HUES64 (cell line): ENCODE data around the gene REG4.
"Not testable (repeated sequence)": the region's sequence is repeated elsewhere in the genome, so short reads cannot be mapped to it uniquely, and the experiment has no call there.

Experiments used
- H3K27ac ChIP-seq: 2 replicates; pipeline ENCODE4 v1.7.0; 2013; ENCODE audit warnings: low read depth, low read length, inconsistent platforms
- H3K27me3 ChIP-seq: 2 replicates; pipeline ENCODE4 v1.6.1; 2013; ENCODE audit warnings: mild to moderate bottlenecking, low read length; ENCODE audit not compliant: insufficient read depth
- H3K36me3 ChIP-seq: 2 replicates; pipeline ENCODE4 v1.6.1; 2013; ENCODE audit warnings: mild to moderate bottlenecking, low read length; ENCODE audit not compliant: insufficient read depth
- H3K4me1 ChIP-seq: 2 replicates; pipeline ENCODE4 v1.6.1; 2013; ENCODE audit warnings: mild to moderate bottlenecking, low read length, moderate library complexity; ENCODE audit not compliant: insufficient read depth
- H3K4me3 ChIP-seq: 2 replicates; pipeline ENCODE4 v1.5.1; 2013; ENCODE audit warnings: mild to moderate bottlenecking, low read length, moderate library complexity
- H3K9ac ChIP-seq: 2 replicates; pipeline ENCODE4 v1.6.1; 2013; ENCODE audit warnings: mild to moderate bottlenecking, low read depth, low read length
- H3K9me3 ChIP-seq: 2 replicates; pipeline ENCODE4 v1.6.1; 2013; ENCODE audit warnings: low read depth, low read length; ENCODE audit not compliant: insufficient read depth
- WGBS: fragments of 150-250, 120-280 bp; methylation state at CpG from one replicate; pipeline ENCODE4 v1.1.7; 2013; ENCODE audit warnings: missing lambda C conversion rate; 5-methylcytosine and 5-hydroxymethylcytosine counted together

Gene REG4

DNA sequence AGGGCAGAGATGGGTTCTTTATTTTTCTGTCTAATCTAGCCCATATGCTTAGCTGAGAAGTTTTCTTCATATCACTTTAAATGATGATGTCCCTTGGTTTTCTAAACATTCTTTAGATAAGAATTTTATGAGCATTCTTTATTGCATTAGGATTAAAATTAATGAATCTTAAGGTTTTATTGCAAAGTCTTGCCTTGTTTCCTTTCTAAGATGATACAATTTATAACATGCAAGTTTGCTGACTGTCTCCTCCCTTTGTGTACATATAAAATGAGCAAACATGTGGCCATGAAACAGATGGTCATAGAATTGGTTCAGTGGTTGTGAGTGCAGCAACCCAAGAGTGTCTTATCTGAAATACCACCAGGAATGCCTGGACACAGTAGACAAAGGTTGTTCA, 17.7 kb upstream of the REG4 start:
- H3K4me3 ChIP-seq, H3K9me3 ChIP-seq, H3K9ac ChIP-seq, H3K27me3 ChIP-seq, H3K36me3 ChIP-seq, H3K27ac ChIP-seq, H3K4me1 ChIP-seq: not testable (repeated sequence)

DNA sequence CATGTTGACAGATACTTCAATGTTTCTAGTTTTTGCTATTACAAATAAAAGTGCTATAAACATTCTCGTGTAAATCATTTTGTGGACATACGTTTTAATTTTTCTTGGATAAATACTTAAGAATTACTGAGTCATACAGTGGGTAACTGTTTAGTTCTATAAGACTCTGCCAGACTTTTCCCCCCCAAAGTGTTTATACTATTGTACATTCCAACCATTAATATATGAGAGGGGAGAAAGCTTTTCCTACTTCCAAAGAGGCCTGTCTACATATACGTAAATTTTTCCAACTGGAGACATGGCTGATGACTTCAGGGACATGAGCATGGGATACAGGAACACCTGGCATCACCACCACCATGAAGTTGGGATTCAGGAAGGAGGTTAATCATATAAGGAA, 17.0 kb upstream of the REG4 start:
- H3K27me3 ChIP-seq, result no peaks in the 10 kb centered on the region
- no peaks in the 10 kb centered on the region for H3K9me3 ChIP-seq
- H3K9ac ChIP-seq, result no peak overlapping the region
- no peak overlapping the region for H3K4me3 ChIP-seq
- no peaks in the 10 kb centered on the region for H3K4me1 ChIP-seq
- no peak overlapping the region for H3K27ac ChIP-seq
- no peaks in the 10 kb centered on the region for H3K36me3 ChIP-seq
- WGBS, result 86% methylated on average over 3 of the region's 3 CpGs

GRCh38 chr1:119827010-119827409, 15.8 kb upstream of the REG4 start:
- Histone ChIP-seq H3K4me1 (no peaks in the 10 kb centered on the region), H3K9me3 (no peaks in the 10 kb centered on the region), H3K27me3 (no peaks in the 10 kb centered on the region), H3K4me3 (no peak overlapping the region), H3K27ac (no peak overlapping the region), H3K36me3 (no peaks in the 10 kb centered on the region), H3K9ac (no peak overlapping the region)
- WGBS, result 91% methylated on average over 1 of the region's 1 CpG

DNA sequence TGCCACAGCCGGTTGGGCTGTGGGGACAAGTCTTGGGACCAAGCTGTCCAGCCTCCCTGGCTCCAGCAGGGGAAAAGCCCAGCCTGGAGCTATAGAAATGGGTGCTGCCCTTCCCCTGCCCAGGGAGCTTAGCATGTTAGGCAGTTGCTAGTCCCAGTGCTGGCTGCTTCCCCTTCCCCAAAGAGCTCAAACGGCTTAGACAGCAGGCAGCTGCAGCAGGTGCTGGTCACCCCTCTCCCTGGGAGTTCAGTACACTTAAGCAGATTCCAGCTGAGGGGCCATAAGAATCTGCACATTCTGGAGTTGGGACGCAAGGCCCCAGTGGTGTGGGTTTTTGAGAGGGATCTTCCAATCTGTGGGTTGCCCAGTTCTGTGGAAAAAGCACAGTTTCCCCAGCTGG, 11.1 kb upstream of the REG4 start:
- H3K9me3 ChIP-seq, result no peaks in the 10 kb centered on the region
- WGBS, result 84% methylated on average over 3 of the region's 3 CpGs
- no peaks in the 10 kb centered on the region for H3K4me1 ChIP-seq
- no peak overlapping the region for H3K4me3 ChIP-seq
- no peak overlapping the region for H3K9ac ChIP-seq
- no peaks in the 10 kb centered on the region for H3K27me3 ChIP-seq
- H3K27ac ChIP-seq, result no peak overlapping the region
- no peaks in the 10 kb centered on the region for H3K36me3 ChIP-seq

DNA sequence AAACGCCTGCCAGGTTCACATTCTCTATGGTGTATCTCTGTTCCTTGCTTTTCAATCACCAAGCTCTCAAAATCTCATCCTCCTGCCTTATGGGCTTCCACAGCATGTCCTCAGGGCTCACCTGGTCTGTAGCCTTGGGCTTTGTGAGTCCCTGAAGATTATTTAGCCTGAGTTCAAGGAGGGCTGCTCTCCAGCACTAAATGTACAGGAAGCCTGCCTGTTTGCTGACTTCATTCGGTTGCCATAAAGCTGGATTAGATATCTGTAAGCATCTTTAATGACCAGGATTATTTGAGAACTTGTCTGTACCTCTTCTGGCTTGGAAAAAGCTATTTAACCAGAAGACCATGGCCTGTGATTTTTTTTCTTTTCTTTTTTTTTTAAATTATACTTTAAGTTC, 6.9 kb upstream of the REG4 start:
- no peaks in the 10 kb centered on the region for H3K9me3 ChIP-seq
- no peak overlapping the region for H3K4me3 ChIP-seq
- no peak overlapping the region for H3K9ac ChIP-seq
- no peaks in the 10 kb centered on the region for H3K4me1 ChIP-seq
- no peaks in the 10 kb centered on the region; the same call in 1 of the 2 replicates for H3K27me3 ChIP-seq
- no peaks in the 10 kb centered on the region for H3K36me3 ChIP-seq
- no peak overlapping the region for H3K27ac ChIP-seq
- 89% methylated on average over 2 of the region's 2 CpGs for WGBS

DNA sequence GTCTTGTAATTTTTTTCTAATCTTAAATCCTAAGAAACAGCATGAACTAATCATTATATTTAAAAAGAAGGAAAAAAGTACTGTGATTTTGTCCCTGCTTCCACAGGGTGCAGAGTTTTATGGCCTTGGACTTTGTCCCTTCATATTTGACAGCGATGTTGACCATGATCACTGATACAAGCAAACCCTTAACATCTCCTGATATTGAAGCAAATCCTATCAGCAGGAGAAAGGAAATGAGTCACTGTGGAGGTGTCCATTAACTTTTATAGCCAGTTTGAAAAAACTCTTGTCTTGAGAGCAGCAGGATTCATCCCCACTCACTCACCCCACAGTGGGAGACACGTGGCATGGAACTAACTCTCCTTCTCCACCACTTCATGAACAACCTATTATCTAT, 5.1 kb upstream of the REG4 start:
- no peaks in the 10 kb centered on the region for H3K9me3 ChIP-seq
- WGBS, result 69% methylated on average over 1 of the region's 2 CpGs
- H3K27me3 ChIP-seq, result no peaks in the 10 kb centered on the region; the same call in 1 of the 2 replicates
- H3K27ac ChIP-seq, result no peak overlapping the region
- no peaks in the 10 kb centered on the region for H3K4me1 ChIP-seq
- H3K36me3 ChIP-seq, result no peaks in the 10 kb centered on the region
- H3K9ac ChIP-seq, result no peak overlapping the region
- H3K4me3 ChIP-seq, result no peak overlapping the region

GRCh38 chr1:119815928-119816327, 4.7 kb upstream of the REG4 start:
- H3K4me1 ChIP-seq, result no peaks in the 10 kb centered on the region
- no peak overlapping the region for H3K9ac ChIP-seq
- H3K36me3 ChIP-seq, result no peaks in the 10 kb centered on the region
- no peaks in the 10 kb centered on the region; the same call in 1 of the 2 replicates for H3K27me3 ChIP-seq
- no peaks in the 10 kb centered on the region for H3K9me3 ChIP-seq
- 90% methylated on average over 7 of the region's 7 CpGs for WGBS
- H3K4me3 ChIP-seq, result no peak overlapping the region
- no peak overlapping the region for H3K27ac ChIP-seq

- WGBS, result 92% methylated on average over 3 of the region's 3 CpGs
- H3K9ac ChIP-seq, result no peak overlapping the region
- H3K27ac ChIP-seq, result no peak overlapping the region
- no peak overlapping the region for H3K4me3 ChIP-seq
- H3K36me3 ChIP-seq, result no peaks in the 10 kb centered on the region
- H3K4me1 ChIP-seq, result no peaks in the 10 kb centered on the region
- no peaks in the 10 kb centered on the region; the same call in 1 of the 2 replicates for H3K27me3 ChIP-seq
- H3K9me3 ChIP-seq, result no peaks in the 10 kb centered on the region
Measured at GRCh38 chr1:119815361-119815760, 4.1 kb upstream of the REG4 start.

DNA sequence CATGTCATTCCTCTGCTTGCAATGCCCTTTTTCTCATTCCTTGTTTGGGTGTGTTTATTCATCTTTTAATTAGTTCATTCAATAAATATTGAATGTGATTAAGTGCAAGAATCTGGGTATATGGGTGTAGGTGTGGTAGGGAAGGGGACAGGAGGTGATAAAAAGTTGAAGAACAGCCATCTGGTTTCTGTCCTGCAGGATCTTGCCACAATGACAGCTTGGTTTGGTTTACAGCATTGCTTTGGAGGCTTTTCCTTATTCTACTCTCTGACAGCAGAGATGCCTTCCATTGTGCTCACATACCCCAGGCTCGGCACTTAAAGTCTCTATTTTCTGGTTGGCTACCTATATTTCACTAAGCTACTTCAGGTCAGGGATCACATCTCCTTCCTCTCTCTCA, 3.0 kb upstream of the REG4 start:
- H3K4me3 ChIP-seq, result no peak overlapping the region
- H3K27ac ChIP-seq, result no peak overlapping the region
- H3K9me3 ChIP-seq, result no peaks in the 10 kb centered on the region
- WGBS, result 87% methylated on average over 1 of the region's 1 CpG
- H3K4me1 ChIP-seq, result no peaks in the 10 kb centered on the region
- no peaks in the 10 kb centered on the region for H3K36me3 ChIP-seq
- no peak overlapping the region for H3K9ac ChIP-seq
- H3K27me3 ChIP-seq, result no peaks in the 10 kb centered on the region; the same call in 1 of the 2 replicates

DNA sequence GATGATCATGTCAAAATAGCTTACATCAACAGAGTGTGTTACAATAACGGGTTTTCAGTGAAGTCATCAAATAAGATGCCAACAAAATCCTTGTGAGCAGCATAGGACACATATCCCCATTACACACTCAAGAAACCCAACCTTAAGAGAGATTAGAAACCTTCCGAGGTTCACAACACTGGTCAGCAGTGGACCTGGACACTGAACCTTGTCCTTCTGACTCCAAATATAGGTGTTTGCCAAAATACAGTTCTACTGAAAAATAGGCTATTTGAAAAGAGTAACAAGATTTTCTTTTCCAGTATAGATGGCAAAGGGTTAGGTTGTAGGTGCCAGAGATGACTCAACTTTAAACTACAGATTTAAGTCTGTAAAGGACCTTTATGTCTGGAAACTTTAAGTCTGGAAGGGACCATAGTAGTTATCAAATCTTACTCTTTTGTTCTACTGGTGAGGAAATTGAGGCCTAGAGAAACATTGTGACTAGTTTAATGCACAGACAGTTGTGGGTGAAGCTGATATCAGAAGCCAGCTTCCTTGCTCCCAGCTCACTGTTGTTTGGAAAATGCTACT, 811 bp upstream of the REG4 start:
- H3K36me3 ChIP-seq, result no peaks in the 10 kb centered on the region
- peaks cover 5% of the 10 kb centered on the region; the same call in 1 of the 2 replicates for H3K27me3 ChIP-seq
- no peak overlapping the region for H3K4me3 ChIP-seq
- H3K9ac ChIP-seq, result no peak overlapping the region
- WGBS, result 91% methylated on average over 2 of the region's 2 CpGs
- no peak overlapping the region for H3K27ac ChIP-seq
- H3K9me3 ChIP-seq, result no peaks in the 10 kb centered on the region
- H3K4me1 ChIP-seq, result no peaks in the 10 kb centered on the region

GRCh38 chr1:119808972-119809550, 2.2 kb downstream of the REG4 start:
- Histone ChIP-seq H3K27me3 (peaks cover 5% of the 10 kb centered on the region; the same call in 1 of the 2 replicates), H3K36me3 (no peaks in the 10 kb centered on the region), H3K4me1 (no peaks in the 10 kb centered on the region), H3K4me3 (no peak overlapping the region), H3K9ac (no peak overlapping the region), H3K27ac (no peak overlapping the region), H3K9me3 (no peaks in the 10 kb centered on the region)
- 9% methylated on average over 6 of the region's 6 CpGs for WGBS

DNA sequence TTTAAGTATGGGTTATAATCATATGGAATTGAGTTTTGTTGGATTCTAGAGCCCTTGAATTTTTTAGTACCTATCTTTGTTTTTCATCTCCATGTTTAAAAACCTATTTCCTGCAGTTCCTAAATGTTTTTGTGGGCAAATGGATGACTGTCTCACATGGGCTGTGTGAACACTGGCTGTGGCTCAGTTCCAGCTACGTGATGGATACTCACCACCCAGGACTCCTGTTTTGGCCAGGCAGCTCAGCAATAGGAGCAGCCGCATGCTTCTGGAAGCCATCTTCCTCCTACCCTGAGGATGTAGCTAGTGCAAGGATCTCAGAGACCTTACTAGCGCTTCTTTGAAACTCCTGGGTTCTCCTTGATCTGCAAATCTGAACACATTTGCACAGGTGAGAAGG, 2.8 kb downstream of the REG4 start:
- no peak overlapping the region for H3K27ac ChIP-seq
- 74% methylated on average over 3 of the region's 3 CpGs for WGBS
- no peaks in the 10 kb centered on the region for H3K4me1 ChIP-seq
- no peaks in the 10 kb centered on the region for H3K36me3 ChIP-seq
- no peak overlapping the region for H3K9ac ChIP-seq
- 0 out of 2 replicates have a peak, but pooled peaks cover 5% of the 10 kb centered on the region for H3K27me3 ChIP-seq
- no peaks in the 10 kb centered on the region for H3K9me3 ChIP-seq
- H3K4me3 ChIP-seq, result no peak overlapping the region
